HepG2 (cell line): Measurements from ENCODE around the gene PLOD3. TPM values are rescaled to one million over a fixed set of nuclear protein-coding genes. Genes with fewer than 3 reads are reported as not detected.
"Not testable (repeated sequence)": the region's sequence is repeated elsewhere in the genome, so short reads cannot be mapped to it uniquely, and the experiment has no call there.

ENCODE experiments used
- ATAC-seq: fragments of 200-7000 bp; cut with Tn5 transposase; 3 replicates; pipeline ENCODE4 v1.9.1; 2020; ENCODE audit warnings: mild to moderate bottlenecking, moderate library complexity
- BruUV-seq: library from RNA; stranded (reverse); fragments of 400-500 nt; replicated peaks from 2 replicates; lab custom pipeline; 2021; lab: Mats Ljungman, UMichigan
- CTCF ChIA-PET: fragments of 300-600 bp; formaldehyde crosslinking; extraction: SDS; loops from one replicate; lab custom pipeline; 2021; ENCODE audit warnings: low total read pairs, inconsistent platforms, low intra/inter-chr PET ratio; lab: Yijun Ruan, JAX
- POLR2A ChIA-PET: fragments of 350-600 bp; sonication (Branson Sonifier 250); formaldehyde crosslinking; loops from one replicate; lab custom pipeline; 2020; ENCODE audit warnings: antibody characterized with exemption, inconsistent platforms; lab: Yijun Ruan, JAX
- DNase-seq: peaks from one replicate; pipeline ENCODE4 v3.0.0-alpha.2; 2015; ENCODE audit warnings: low spot score
- FAIRE-seq: peaks from 3 replicates; lab custom pipeline; 2011; peaks lifted over from hg19 to GRCh38; lab: Jason Lieb, UNC
- H2AFZ ChIP-seq: one replicate; pipeline ENCODE4 v1.6.1; 2011; ENCODE audit warnings: low read length, inconsistent platforms
- H3K27ac ChIP-seq: fragments of 300-600 bp; 3 replicates; pipeline ENCODE4 v1.8.0; 2011; ENCODE audit warnings: mixed run types, mild to moderate bottlenecking, mixed read lengths, low read length, inconsistent platforms; ENCODE audit not compliant: insufficient read depth; ENCODE audit errors: extremely low read length
- H3K27me3 ChIP-seq, 2 experiments: fragments of 200-600 bp in 1 of 2; 2 replicates in 1 of 2; 3 replicates in 1 of 2; pipeline versions ENCODE4 v1.6.0 to v1.8.0; 2011; ENCODE audit warnings: low read length in 2 of 2, mild to moderate bottlenecking in 2 of 2, moderate library complexity in 2 of 2, inconsistent platforms in 1 of 2; ENCODE audit not compliant: insufficient read depth in 2 of 2, control insufficient read depth in 1 of 2
- H3K36me3 ChIP-seq, 2 experiments: fragments of 200-600 bp in 1 of 2; replicated peaks in 1 of 2; 2 replicates in 1 of 2; 3 replicates in 1 of 2; pipeline versions ENCODE4 v1.5.1 to v1.8.0; 2011; ENCODE audit warnings: low read length in 2 of 2, inconsistent platforms in 1 of 2; ENCODE audit not compliant: insufficient read depth in 2 of 2, control insufficient read depth in 1 of 2
- H3K4me1 ChIP-seq: 2 replicates; pipeline ENCODE4 v1.5.1; 2012; ENCODE audit warnings: low read length, inconsistent platforms; ENCODE audit not compliant: insufficient read depth
- H3K4me2 ChIP-seq: 2 replicates; pipeline ENCODE4 v1.6.0; 2011; ENCODE audit warnings: low read depth, low read length, inconsistent platforms
- H3K4me3 ChIP-seq, 3 experiments: fragments of 200-600 bp in 1 of 3; sonication (generic), shearing (Covaris generic) in 1 of 3; replicated peaks in 1 of 3; 2 replicates each; pipeline ENCODE4 v1.5.1; 2011 to 2016; ENCODE audit warnings: low read length in 3 of 3, inconsistent platforms in 2 of 3, low read depth in 2 of 3, mild to moderate bottlenecking in 2 of 3, control low read depth in 1 of 3, mixed read lengths in 1 of 3; ENCODE audit not compliant: insufficient read depth in 1 of 3
- H3K79me2 ChIP-seq: one replicate; pipeline ENCODE4 v1.6.1; 2011; ENCODE audit warnings: low read length, inconsistent platforms; ENCODE audit not compliant: insufficient read depth
- H3K9ac ChIP-seq: 2 replicates; pipeline ENCODE4 v1.6.0; 2011; ENCODE audit warnings: mild to moderate bottlenecking, low read depth, low read length, inconsistent platforms; ENCODE audit not compliant: insufficient read depth
- H3K9me3 ChIP-seq: 2 replicates; pipeline ENCODE4 v1.5.1; 2012; ENCODE audit warnings: mild to moderate bottlenecking, low read length
- H4K20me1 ChIP-seq: 2 replicates; pipeline ENCODE4 v1.6.0; 2011; ENCODE audit warnings: inconsistent platforms, mild to moderate bottlenecking, low read length, moderate library complexity; ENCODE audit not compliant: insufficient read depth
- AGO1 ChIP-seq: fragments of 200-400 bp; formaldehyde crosslinking; IDR thresholded peaks from 2 replicates; pipeline ENCODE4 v1.6.1; 2017; ENCODE audit warnings: mild to moderate bottlenecking, low read depth, low read length, moderate library complexity; ENCODE audit not compliant: poor library complexity, severe bottlenecking
- MEF2D ChIP-seq: sonication (generic); formaldehyde crosslinking; IDR thresholded peaks from 2 replicates; pipeline ENCODE4 v1.5.1; 2020; ENCODE audit warnings: mild to moderate bottlenecking, missing genetic modification reagents
- RBFOX2 ChIP-seq: fragments of 200-400 bp; formaldehyde crosslinking; IDR thresholded peaks from 2 replicates; pipeline ENCODE4 v1.6.1; 2017; ENCODE audit warnings: low read depth, mild to moderate bottlenecking, low read length
- WGBS: methylation state at CpG from one replicate; pipeline ENCODE4 v1.1.6; 2017; ENCODE audit warnings: low lambda C conversion rate; 5-methylcytosine and 5-hydroxymethylcytosine counted together
- in situ Hi-C: cut with HindIII; loops from 2 replicates; pipeline ENCODE4 v1.10.0; 2017; ENCODE audit warnings: low pct_unique_long_range_greater_than_20kb; ENCODE audit not compliant: extremely low pct_ligation_motif_present
- intact Hi-C: fragments of 100-400 bp; cut with micrococcal nuclease; formaldehyde crosslinking; loops from one replicate; pipeline ENCODE4 v1.10.0; 2022; ENCODE audit not compliant: unreplicated experiment
- polyA plus RNA-seq, 8 experiments: library from polyadenylated mRNA; depleted of rRNA in 3 of 8; stranded (reverse) in 7 of 8; unstranded in 1 of 8; fragments of >200 nt; fragmentation: Illumina TruSeq in 4 of 8; extraction: Trizol in 4 of 8; gene quantifications; 2 replicates each; pipeline versions ENCODE4 v1.2.1 to v1.2.3, GENCODE V29; 2011 to 2016; ENCODE audit warnings: low read depth in 4 of 8, missing spikeins in 1 of 8, mixed read lengths in 1 of 8; ENCODE audit not compliant: insufficient read depth in 1 of 8
- total RNA-seq, 5 experiments: library from RNA; depleted of rRNA; stranded (reverse); fragments of >200 nt; fragmentation: Illumina TruSeq; extraction: Trizol; gene quantifications; 2 replicates each; pipeline ENCODE4 v1.2.3, GENCODE V29; 2016; ENCODE audit warnings: low read depth in 1 of 5
- TF ChIP-seq, protein P1 (sequence below): sonication (generic); formaldehyde crosslinking; IDR thresholded peaks from 2 replicates; pipeline ENCODE4 v1.5.0; 2020; ENCODE audit warnings: missing genetic modification reagents

Gene PLOD3
- total and polyA plus RNA-seq, 2 of the 13 experiments (the other 11 are each of a cell fraction or from before 2014, with no cell fraction given): 65.8 to 67.4 TPM

DNA sequence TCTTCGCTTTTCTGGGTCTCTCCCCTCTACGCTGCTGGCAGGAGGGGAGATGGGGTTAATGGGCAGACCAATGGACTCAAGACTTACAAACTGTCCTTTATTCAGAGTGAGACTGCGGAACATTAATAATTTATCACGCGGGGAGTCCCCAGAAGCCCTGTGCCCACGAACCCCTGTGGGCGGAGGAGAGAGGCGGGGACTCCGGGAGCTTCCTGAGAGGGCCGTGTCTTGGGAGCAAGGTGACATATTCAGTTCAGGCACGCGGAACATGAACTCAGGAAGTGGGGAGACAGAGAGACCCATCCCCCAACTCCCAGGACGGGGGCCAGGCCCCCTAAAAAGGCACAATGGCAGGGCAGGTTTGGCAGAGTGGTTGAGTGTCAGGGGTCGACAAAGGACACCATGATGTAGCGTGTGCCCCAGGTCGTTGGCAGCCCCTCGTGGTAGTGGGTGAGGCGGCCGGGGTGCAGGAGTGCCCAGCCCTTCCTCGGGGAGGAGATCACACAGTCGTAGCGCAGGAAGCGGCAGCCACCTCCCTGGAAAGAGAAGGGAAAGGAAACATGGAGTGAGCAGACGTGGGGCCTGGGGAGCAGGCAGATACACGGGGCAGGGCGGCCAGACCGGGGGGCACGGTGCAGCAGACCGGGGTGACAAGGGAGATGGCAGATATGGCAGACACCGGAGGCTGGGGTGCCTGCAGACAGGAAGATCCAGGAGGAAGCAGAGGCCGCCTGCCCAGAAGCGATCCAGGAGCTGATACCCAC is 11.3 kb downstream of the PLOD3 start (continued):
- TF ChIP-seq AGO1: peak; percentile 60
- TF ChIP-seq, protein P1, sequence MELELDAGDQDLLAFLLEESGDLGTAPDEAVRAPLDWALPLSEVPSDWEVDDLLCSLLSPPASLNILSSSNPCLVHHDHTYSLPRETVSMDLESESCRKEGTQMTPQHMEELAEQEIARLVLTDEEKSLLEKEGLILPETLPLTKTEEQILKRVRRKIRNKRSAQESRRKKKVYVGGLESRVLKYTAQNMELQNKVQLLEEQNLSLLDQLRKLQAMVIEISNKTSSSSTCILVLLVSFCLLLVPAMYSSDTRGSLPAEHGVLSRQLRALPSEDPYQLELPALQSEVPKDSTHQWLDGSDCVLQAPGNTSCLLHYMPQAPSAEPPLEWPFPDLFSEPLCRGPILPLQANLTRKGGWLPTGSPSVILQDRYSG: no peak
- TF ChIP-seq RBFOX2: peak; percentile 71
- no peak for TF ChIP-seq MEF2D (CRISPR knock-in tag)

DNA sequence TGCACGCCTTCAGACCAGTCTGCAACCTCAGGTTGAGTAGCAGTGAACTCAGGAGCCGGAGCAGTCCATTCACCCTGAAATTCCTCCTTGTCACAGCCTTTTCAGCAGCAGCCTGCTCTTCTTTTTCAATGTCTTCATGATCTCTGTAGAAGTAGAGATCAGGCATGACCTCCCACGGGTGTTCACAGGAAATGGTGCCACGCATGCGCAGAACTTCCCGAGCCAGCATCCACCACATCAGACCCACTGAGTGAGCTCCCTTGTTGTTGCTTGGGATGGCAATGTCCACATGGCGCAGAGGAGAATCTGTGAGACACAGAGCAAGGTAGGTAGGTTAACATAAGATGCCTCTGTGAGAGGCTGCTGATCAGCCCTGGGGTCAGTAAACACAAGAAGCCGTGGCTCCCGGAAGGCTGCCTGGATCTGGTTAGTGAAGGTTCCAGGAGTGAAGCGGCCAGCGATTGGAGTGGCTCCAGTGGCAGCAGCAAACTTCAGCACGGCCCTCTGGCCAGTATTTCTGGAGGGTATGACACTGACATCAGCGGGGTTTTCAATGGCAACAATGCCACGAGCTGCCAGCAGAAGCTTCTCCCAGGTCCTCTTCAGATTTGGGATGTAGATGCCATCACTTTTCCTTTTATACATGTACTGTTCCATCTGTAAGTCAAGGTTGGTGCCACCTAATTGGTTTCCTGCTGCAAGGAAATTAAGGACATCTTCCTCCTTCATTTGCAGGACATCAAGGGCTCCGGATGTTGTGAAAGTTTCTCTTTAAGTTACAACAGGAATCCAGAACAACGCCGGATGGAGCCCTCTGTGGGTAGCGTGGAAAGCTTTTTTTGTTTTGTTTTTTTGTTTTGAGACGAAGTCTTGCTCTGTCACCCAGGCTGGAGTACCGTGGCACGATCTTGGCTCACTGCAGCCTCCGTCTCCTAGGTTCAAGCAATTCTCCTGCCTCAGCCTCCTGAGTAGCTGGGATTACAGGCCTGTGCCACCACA is 13.3 kb downstream of the PLOD3 start:
- H3K36me3 ChIP-seq: peaks cover 5 to 12% of the 10 kb centered on the region in 2 experiments; a peak in 3 of 5 replicates
- H3K4me2 ChIP-seq, DNase-seq, in situ Hi-C loops, intact Hi-C loops, H3K4me3 ChIP-seq, H3K27me3 ChIP-seq, CTCF ChIA-PET, BruUV-seq, FAIRE-seq, H3K9ac ChIP-seq, H3K27ac ChIP-seq, ATAC-seq, H3K9me3 ChIP-seq, H2AFZ ChIP-seq, H4K20me1 ChIP-seq: not testable (repeated sequence)
- peaks cover 12% of the 10 kb centered on the region for H3K79me2 ChIP-seq
- H3K4me1 ChIP-seq: peaks cover 28% of the 10 kb centered on the region
- WGBS: 93% methylated on average over 22 of the region's 22 CpGs
- POLR2A ChIA-PET: interaction anchor here (3.0 to 11.6 kb wide), 2 partner anchors 11 kb away, joined by 14 to 202 read pairs; partner anchors contain the start of genes PLOD3 and ZNHIT1
